B cell (primary cell): Measurements from ENCODE around the gene EXOC6B. TPM values are rescaled to one million over a fixed set of nuclear protein-coding genes. Genes with fewer than 3 reads are reported as not detected.

Source experiments
- ATAC-seq: fragments of 200-7000 bp; cut with Tn5 transposase; one replicate; pipeline ENCODE4 v1.10.0; 2021; ENCODE audit warnings: low read depth, mild to moderate bottlenecking, moderate number of reproducible peaks, moderate library complexity
- CTCF ChIA-PET: fragments of 350-600 bp; sonication (Branson Sonifier 250); formaldehyde crosslinking; loops from one replicate; lab custom pipeline; 2021; ENCODE audit warnings: antibody characterized with exemption, inconsistent platforms; lab: Charles Lee
- POLR2A ChIA-PET: fragments of 350-600 bp; sonication (Branson Sonifier 250); formaldehyde crosslinking; loops from one replicate; lab custom pipeline; 2021; ENCODE audit warnings: antibody characterized with exemption; lab: Charles Lee
- DNase-seq: peaks from one replicate; pipeline ENCODE4 v3.0.0; 2013
- H2AFZ ChIP-seq: 2 replicates; pipeline ENCODE4 v1.6.1; 2012; ENCODE audit warnings: mild to moderate bottlenecking, low read depth, low read length; ENCODE audit not compliant: insufficient read depth, poor library complexity, severe bottlenecking
- H3K27ac ChIP-seq, 2 donors: 1 replicate in 1 of 2; 2 replicates in 1 of 2; pipeline ENCODE4 v1.5.1; 2012 to 2013; ENCODE audit warnings: low read length in 2 of 2, mild to moderate bottlenecking in 2 of 2, moderate library complexity in 1 of 2
- H3K27me3 ChIP-seq, 4 experiments: fragments of 200-600 bp in 1 of 4; sonication (generic) in 1 of 4; replicated peaks in 1 of 4; 1 replicate in 2 of 4; 2 replicates in 2 of 4; pipeline versions ENCODE4 v1.6.1 to v1.7.0; 2013 to 2016; ENCODE audit warnings: low read length in 3 of 4, mild to moderate bottlenecking in 2 of 4, mixed read lengths in 1 of 4, moderate library complexity in 1 of 4; ENCODE audit not compliant: insufficient read depth in 4 of 4, control insufficient read depth in 3 of 4; ENCODE audit errors: control extremely low read depth in 1 of 4
- H3K36me3 ChIP-seq, 2 experiments: replicated peaks in 1 of 2; 1 replicate in 1 of 2; 2 replicates in 1 of 2; pipeline versions ENCODE4 v1.6.1 to v1.7.1; 2013; ENCODE audit warnings: low read length in 1 of 2; ENCODE audit not compliant: insufficient read depth in 2 of 2, control insufficient read depth in 1 of 2; ENCODE audit errors: control extremely low read depth in 1 of 2, extremely low read depth in 1 of 2
- H3K4me1 ChIP-seq, 2 donors: fragments of 200-600 bp in 1 of 2; sonication (generic) in 1 of 2; 1 replicate in 1 of 2; 2 replicates in 1 of 2; pipeline versions ENCODE4 v1.5.1 to v1.6.1; 2013 to 2017; ENCODE audit warnings: low read length in 2 of 2; ENCODE audit not compliant: control insufficient read depth in 2 of 2, insufficient read depth in 2 of 2
- H3K4me2 ChIP-seq: replicated peaks from 2 replicates; pipeline ENCODE3; 2012; ENCODE audit warnings: mild to moderate bottlenecking, low read depth, low read length; ENCODE audit not compliant: poor library complexity, severe bottlenecking
- H3K4me3 ChIP-seq, 5 experiments: fragments of 200-600 bp in 1 of 5; sonication (generic) in 1 of 5; 1 replicate in 3 of 5; 2 replicates in 2 of 5; pipeline versions ENCODE4 v1.5.1 to v1.7.0; 2011 to 2016; ENCODE audit warnings: low read length in 4 of 5, mild to moderate bottlenecking in 4 of 5, low read depth in 2 of 5, control low read depth in 1 of 5, moderate library complexity in 1 of 5; ENCODE audit not compliant: insufficient read depth in 1 of 5; ENCODE audit errors: control extremely low read depth in 1 of 5, extremely low read depth in 1 of 5
- H3K79me2 ChIP-seq: fragments of 200-600 bp; sonication (generic); one replicate; pipeline ENCODE4 v1.6.0; 2016; ENCODE audit warnings: low read length; ENCODE audit not compliant: control insufficient read depth, insufficient read depth
- H3K9ac ChIP-seq: fragments of 200-600 bp; sonication (generic); 2 replicates; pipeline ENCODE4 v1.6.1; 2017; ENCODE audit warnings: mild to moderate bottlenecking, low read length, moderate library complexity
- H3K9me3 ChIP-seq, 3 donors: one replicate each; pipeline versions ENCODE4 v1.6.1 to v1.7.1; 2013; ENCODE audit warnings: low read length in 2 of 3; ENCODE audit not compliant: control insufficient read depth in 2 of 3, insufficient read depth in 1 of 3; ENCODE audit errors: control extremely low read depth in 1 of 3
- H4K20me1 ChIP-seq: 2 replicates; pipeline ENCODE4 v1.6.0; 2012; ENCODE audit warnings: mild to moderate bottlenecking, low read length; ENCODE audit not compliant: insufficient read depth, control insufficient read depth, poor library complexity, severe bottlenecking
- H3K27ac Mint-ChIP-seq: one replicate; pipeline ENCODE4 v1.8.0; 2021; ENCODE audit warnings: mixed read lengths
- H3K27me3 Mint-ChIP-seq: one replicate; pipeline ENCODE4 v1.8.0; 2021; ENCODE audit warnings: mixed read lengths
- H3K4me1 Mint-ChIP-seq: one replicate; pipeline ENCODE4 v1.8.0; 2021; ENCODE audit warnings: mixed read lengths
- H3K4me3 Mint-ChIP-seq: one replicate; pipeline ENCODE4 v1.8.0; 2021; ENCODE audit warnings: mixed read lengths
- H3K9me3 Mint-ChIP-seq: one replicate; pipeline ENCODE4 v1.8.0; 2022; ENCODE audit warnings: mixed read lengths; ENCODE audit not compliant: insufficient read depth
- EZH2 ChIP-seq: IDR thresholded peaks from 2 replicates; pipeline ENCODE4 v1.6.1; 2012; ENCODE audit warnings: borderline replicate concordance, low read depth, mild to moderate bottlenecking, moderate library complexity, low read length; ENCODE audit not compliant: insufficient read depth, poor library complexity, severe bottlenecking
- WGBS: methylation state at CpG from one replicate; pipeline ENCODE4 v1.1.5; 2013; ENCODE audit warnings: missing lambda C conversion rate; ENCODE audit not compliant: insufficient coverage; 5-methylcytosine and 5-hydroxymethylcytosine counted together
- intact Hi-C: fragments of 100-400 bp; cut with micrococcal nuclease; formaldehyde crosslinking; loops from one replicate; pipeline ENCODE4 v1.10.0; 2022
- polyA plus RNA-seq: library from polyadenylated mRNA; depleted of rRNA; stranded (reverse); fragments of >200 nt; gene quantifications from 2 replicates; pipeline ENCODE4 v1.2.3, GENCODE V29; 2012
- total RNA-seq, 2 donors: library from RNA; stranded (reverse); fragments of 120-200 nt in 1 of 2; gene quantifications; 1 replicate in 1 of 2; 2 replicates in 1 of 2; pipeline versions ENCODE4 v1.2.3 to v1.2.4, GENCODE V29; 2013 to 2022
- TF ChIP-seq, protein P1 (sequence below): fragments of 200-600 bp; IDR thresholded peaks from one replicate; pipeline ENCODE4 v1.8.0; 2022; ENCODE audit warnings: antibody characterized with exemption, mild to moderate bottlenecking

EXOC6B gene
- total and polyA plus RNA-seq, 2 donors (not counting 1 experiment from before 2014, with no cell fraction given): 4.8 to 22.6 TPM

GRCh38 chr2:72181616-72182015 lies 644.2 kb downstream of the EXOC6B start:
- no peak for DNase-seq
- Histone ChIP-seq H4K20me1 (no peaks in the 10 kb centered on the region), H3K4me2 (no peak overlapping the region), H3K79me2 (no peaks in the 10 kb centered on the region), H2AFZ (no peak overlapping the region), H3K36me3 (no peaks in the 10 kb centered on the region), H3K4me3 (no peak overlapping the region), H3K4me1 (no peaks in the 10 kb centered on the region), H3K9me3 (peaks cover 0 to under 1% (median under 1%) of the 10 kb centered on the region in 3 donors), H3K27ac (no peak overlapping the region), H3K27me3 (no peaks in the 10 kb centered on the region), H3K9ac (no peak overlapping the region)
- ChIA-PET CTCF (no interaction called here), POLR2A (no interaction called here)
- no CpG with 5 or more reads among the region's 2 CpGs for WGBS
- Mint-ChIP-seq H3K9me3 (peaks cover 1% of the 10 kb centered on the region), H3K4me1 (no peaks in the 10 kb centered on the region), H3K27ac (no peak overlapping the region), H3K4me3 (no peak overlapping the region), H3K27me3 (no peaks in the 10 kb centered on the region)
- TF ChIP-seq, protein P1, sequence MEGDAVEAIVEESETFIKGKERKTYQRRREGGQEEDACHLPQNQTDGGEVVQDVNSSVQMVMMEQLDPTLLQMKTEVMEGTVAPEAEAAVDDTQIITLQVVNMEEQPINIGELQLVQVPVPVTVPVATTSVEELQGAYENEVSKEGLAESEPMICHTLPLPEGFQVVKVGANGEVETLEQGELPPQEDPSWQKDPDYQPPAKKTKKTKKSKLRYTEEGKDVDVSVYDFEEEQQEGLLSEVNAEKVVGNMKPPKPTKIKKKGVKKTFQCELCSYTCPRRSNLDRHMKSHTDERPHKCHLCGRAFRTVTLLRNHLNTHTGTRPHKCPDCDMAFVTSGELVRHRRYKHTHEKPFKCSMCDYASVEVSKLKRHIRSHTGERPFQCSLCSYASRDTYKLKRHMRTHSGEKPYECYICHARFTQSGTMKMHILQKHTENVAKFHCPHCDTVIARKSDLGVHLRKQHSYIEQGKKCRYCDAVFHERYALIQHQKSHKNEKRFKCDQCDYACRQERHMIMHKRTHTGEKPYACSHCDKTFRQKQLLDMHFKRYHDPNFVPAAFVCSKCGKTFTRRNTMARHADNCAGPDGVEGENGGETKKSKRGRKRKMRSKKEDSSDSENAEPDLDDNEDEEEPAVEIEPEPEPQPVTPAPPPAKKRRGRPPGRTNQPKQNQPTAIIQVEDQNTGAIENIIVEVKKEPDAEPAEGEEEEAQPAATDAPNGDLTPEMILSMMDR: no peak
- TF ChIP-seq EZH2: no peak
- no peak for ATAC-seq
- intact Hi-C loops: no loop called here

GRCh38 chr2:72180351-72180750 lies 645.5 kb downstream of the EXOC6B start:
- WGBS: no CpG with 5 or more reads among the region's 1 CpG
- Histone ChIP-seq H3K27ac (no peak overlapping the region), H4K20me1 (no peaks in the 10 kb centered on the region), H3K27me3 (no peaks in the 10 kb centered on the region), H3K4me3 (no peak overlapping the region), H2AFZ (no peak overlapping the region), H3K4me1 (no peaks in the 10 kb centered on the region), H3K79me2 (no peaks in the 10 kb centered on the region), H3K9me3 (no peaks in the 10 kb centered on the region), H3K4me2 (no peak overlapping the region), H3K9ac (no peak overlapping the region), H3K36me3 (no peaks in the 10 kb centered on the region)
- no peak for DNase-seq
- no peak overlapping the region for H3K4me3 Mint-ChIP-seq
- ChIA-PET CTCF (interaction anchor here (0.6 kb wide), 1 partner anchor 30 kb away, joined by 3 read pairs; no protein-coding TSS in a partner anchor), POLR2A (no interaction called here)
- intact Hi-C loops: no loop called here
- no peak overlapping the region for H3K27ac Mint-ChIP-seq
- H3K27me3 Mint-ChIP-seq: no peaks in the 10 kb centered on the region
- TF ChIP-seq, protein P1: no peak
- H3K9me3 Mint-ChIP-seq: no peaks in the 10 kb centered on the region
- ATAC-seq: no peak
- no peaks in the 10 kb centered on the region for H3K4me1 Mint-ChIP-seq
